Measurements from ENCODE around the gene USP25. TPM values are rescaled to one million over a fixed set of nuclear protein-coding genes. Genes with fewer than 3 reads are reported as not detected.

The USP25 gene
- total and polyA plus RNA-seq, 7 donors = 20.0 to 149 (median 104) TPM

DNA sequence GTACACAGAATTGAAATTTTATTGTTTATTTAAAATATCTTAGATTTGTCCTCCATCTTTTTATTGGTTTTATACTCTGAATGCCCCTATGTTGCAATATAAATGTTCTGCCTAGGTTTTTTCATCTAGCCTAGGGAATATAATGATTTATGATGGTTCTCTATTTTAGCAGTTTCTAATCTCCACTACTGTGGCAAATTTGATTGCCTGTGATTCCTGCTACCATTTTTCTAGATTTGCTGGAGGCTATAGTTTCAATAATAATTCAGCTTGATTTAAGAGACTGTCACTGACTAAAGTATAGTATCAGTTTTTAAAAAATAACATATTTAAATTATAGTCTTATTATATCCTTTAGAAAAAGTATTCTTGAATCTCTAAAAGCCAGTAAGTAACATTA is 90.5 kb downstream of the USP25 start:
- Histone ChIP-seq H3K9me3 (no peaks in the 10 kb centered on the region), H3K27ac (no peak overlapping the region), H3K27me3 (ENCODE audit: insufficient read depth in 3 of 3, low read length in 2 of 3) (no peaks in the 10 kb centered on the region), H3K4me3 (no peak overlapping the region), H3K4me1 (peaks cover 21% of the 10 kb centered on the region), H3K36me3 (ENCODE audit: insufficient read depth in 1 of 2, low read depth in 1 of 2) (peaks cover 0 to 39% of the 10 kb centered on the region in 2 donors)
- DNase-seq = no peak
- no peak for ATAC-seq
- intact Hi-C loops (cut with DNase I) = loop anchor here in 1 of 2 donors (5.0 kb wide), 1 partner anchor 88 kb away; no protein-coding TSS in a partner anchor
- TF ChIP-seq, protein P1, sequence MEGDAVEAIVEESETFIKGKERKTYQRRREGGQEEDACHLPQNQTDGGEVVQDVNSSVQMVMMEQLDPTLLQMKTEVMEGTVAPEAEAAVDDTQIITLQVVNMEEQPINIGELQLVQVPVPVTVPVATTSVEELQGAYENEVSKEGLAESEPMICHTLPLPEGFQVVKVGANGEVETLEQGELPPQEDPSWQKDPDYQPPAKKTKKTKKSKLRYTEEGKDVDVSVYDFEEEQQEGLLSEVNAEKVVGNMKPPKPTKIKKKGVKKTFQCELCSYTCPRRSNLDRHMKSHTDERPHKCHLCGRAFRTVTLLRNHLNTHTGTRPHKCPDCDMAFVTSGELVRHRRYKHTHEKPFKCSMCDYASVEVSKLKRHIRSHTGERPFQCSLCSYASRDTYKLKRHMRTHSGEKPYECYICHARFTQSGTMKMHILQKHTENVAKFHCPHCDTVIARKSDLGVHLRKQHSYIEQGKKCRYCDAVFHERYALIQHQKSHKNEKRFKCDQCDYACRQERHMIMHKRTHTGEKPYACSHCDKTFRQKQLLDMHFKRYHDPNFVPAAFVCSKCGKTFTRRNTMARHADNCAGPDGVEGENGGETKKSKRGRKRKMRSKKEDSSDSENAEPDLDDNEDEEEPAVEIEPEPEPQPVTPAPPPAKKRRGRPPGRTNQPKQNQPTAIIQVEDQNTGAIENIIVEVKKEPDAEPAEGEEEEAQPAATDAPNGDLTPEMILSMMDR (IDR thresholded peaks at IDR 0.05) = no peak

DNA sequence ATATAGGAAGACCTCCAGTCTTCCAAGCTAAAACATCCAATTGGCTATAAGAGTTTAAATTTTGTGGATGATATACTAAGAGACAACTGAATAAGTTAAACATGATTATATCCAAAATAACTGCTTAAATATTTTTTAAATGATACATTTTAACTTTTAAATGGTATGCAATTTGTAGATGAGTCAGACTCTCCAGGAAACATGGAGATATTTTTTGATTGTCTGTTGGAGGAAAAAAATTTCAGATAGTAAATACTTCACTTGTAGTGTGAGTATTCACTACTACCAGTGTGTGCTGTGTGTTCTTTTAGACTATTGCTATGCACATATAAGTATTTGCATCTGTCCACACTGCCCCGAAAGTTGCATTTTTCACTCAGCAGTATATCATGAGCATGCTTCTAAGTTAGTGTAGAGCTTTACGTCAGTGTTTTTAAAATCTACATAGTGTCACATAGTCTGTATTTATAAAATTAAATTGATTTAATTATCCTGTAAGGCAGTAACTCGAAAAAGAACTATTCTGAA is 91.1 kb downstream of the USP25 start:
- H3K27me3 ChIP-seq (ENCODE audit: insufficient read depth in 3 of 3, low read length in 2 of 3) = no peaks in the 10 kb centered on the region
- WGBS, 3 donors = 93 to 97% (median 96%) methylated on average over 3 of the region's 3 CpGs
- H3K9me3 ChIP-seq = no peaks in the 10 kb centered on the region
- H3K4me1 ChIP-seq = peaks cover 27% of the 10 kb centered on the region
- intact Hi-C loops (cut with DNase I) = loop anchor here in 1 of 2 donors (5.0 kb wide), 1 partner anchor 89 kb away; no protein-coding TSS in a partner anchor
- H3K27ac ChIP-seq = peak overlapping the region; percentile 91
- H3K36me3 ChIP-seq (ENCODE audit: insufficient read depth in 1 of 2, low read depth in 1 of 2) = peaks cover 0 to 35% of the 10 kb centered on the region in 2 donors
- H3K4me3 ChIP-seq = no peak overlapping the region
- ATAC-seq (no peak), DNase-seq (no peak)
- TF ChIP-seq, protein P1 (IDR thresholded peaks at IDR 0.05) = no peak

DNA sequence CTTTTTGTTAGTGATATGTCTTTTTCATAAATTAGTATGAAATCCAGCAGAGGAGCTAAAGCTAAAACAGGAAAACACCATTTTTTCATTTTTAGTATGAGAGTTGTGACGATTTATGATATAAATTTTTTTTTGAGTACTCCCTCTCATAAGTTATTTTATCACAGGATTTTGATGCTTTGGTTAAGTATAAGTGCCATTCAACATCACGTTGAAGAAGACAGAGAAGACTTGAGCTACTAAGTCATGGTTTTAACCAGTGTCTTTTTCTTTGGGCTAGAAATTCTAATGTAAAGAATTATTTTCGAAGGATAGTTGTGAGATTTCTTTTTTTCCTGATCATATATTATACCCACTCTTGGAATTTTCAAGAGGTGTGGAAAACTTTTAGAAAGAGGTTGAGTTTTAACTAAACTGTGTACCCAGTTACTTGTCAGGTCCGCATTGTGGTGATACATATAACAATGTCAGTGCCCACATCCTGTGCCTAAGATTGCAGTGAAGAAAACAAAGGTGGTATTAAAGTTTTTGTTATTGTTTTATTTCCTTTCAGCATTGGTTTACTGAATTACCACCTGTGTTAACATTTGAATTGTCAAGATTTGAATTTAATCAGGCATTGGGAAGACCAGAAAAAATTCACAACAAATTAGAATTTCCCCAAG is 93.8 kb downstream of the USP25 start:
- no peak overlapping the region for H3K4me3 ChIP-seq
- peak overlapping the region; percentile 91 for H3K27ac ChIP-seq
- H3K27me3 ChIP-seq (ENCODE audit: insufficient read depth in 3 of 3, low read length in 2 of 3) = no peaks in the 10 kb centered on the region
- H3K36me3 ChIP-seq (ENCODE audit: insufficient read depth in 1 of 2, low read depth in 1 of 2) = peaks cover 0 to 19% of the 10 kb centered on the region in 2 donors
- H3K9me3 ChIP-seq = no peaks in the 10 kb centered on the region
- H3K4me1 ChIP-seq = peaks cover 37% of the 10 kb centered on the region
- intact Hi-C loops (cut with DNase I) = loop anchor here in 1 of 2 donors (5.0 kb wide), 1 partner anchor 91 kb away; no protein-coding TSS in a partner anchor
- 80 to 92% (median 90%) methylated on average over 4 of the region's 4 CpGs for WGBS, 3 donors
- ATAC-seq (no peak), DNase-seq (no peak)
- TF ChIP-seq, protein P1 (IDR thresholded peaks at IDR 0.05) = no peak

DNA sequence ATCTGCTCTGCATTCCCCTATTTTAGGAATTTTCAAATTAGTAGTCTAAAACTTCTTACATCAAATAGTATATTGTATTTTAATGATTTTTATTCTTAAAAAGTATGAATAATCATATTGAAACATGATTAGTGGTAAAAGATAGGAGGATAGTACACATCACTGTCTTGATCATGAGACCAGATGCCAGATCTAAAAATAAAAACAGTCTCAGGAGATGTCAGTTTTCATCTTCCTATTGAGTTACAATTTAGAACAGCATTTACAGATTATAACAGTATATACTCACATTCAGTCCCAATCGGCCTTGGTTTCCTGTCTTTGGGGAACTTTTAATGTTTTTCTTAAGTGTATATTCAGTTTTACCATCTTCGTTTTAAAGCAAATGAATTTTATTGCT is 95.9 kb downstream of the USP25 start:
- no peaks in the 10 kb centered on the region for H3K27me3 ChIP-seq (ENCODE audit: insufficient read depth in 3 of 3, low read length in 2 of 3)
- TF ChIP-seq, protein P1 (IDR thresholded peaks at IDR 0.05) = no peak
- peak overlapping the region; percentile 91 for H3K27ac ChIP-seq
- peaks cover 32% of the 10 kb centered on the region for H3K4me1 ChIP-seq
- H3K4me3 ChIP-seq = peak overlapping the region; percentile 56
- intact Hi-C loops (cut with DNase I) = loop anchor here in 1 of 2 donors (1.0 kb wide), 1 partner anchor 95 kb away; no protein-coding TSS in a partner anchor
- WGBS, 3 donors = 16 to 50% (median 16%) methylated on average over 2 of the region's 2 CpGs
- peaks cover 0 to 10% of the 10 kb centered on the region in 2 donors for H3K36me3 ChIP-seq (ENCODE audit: insufficient read depth in 1 of 2, low read depth in 1 of 2)
- peak; percentile 38 to 74 (median 62) for ATAC-seq
- DNase-seq = no peak
- H3K9me3 ChIP-seq = no peaks in the 10 kb centered on the region

Data from psoas muscle (tissue), 8 donors.